AG04450 (cell line): ENCODE data around the gene AUTS2. TPM values are rescaled to one million over a fixed set of nuclear protein-coding genes. Genes with fewer than 3 reads are reported as not detected.

Experiments
- CTCF ChIA-PET: fragments of 300-600, 350-600 bp; formaldehyde crosslinking; extraction: SDS; loops from one replicate; lab custom pipeline; 2022; ENCODE audit warnings: antibody characterized with exemption, inconsistent platforms; lab: Charles Lee
- POLR2A ChIA-PET: fragments of 350-600 bp; formaldehyde crosslinking; extraction: SDS; loops from one replicate; lab custom pipeline; 2021; ENCODE audit warnings: antibody characterized with exemption, inconsistent platforms; lab: Yijun Ruan, JAX
- DNase-seq: peaks from one replicate; pipeline ENCODE4 v3.0.0-alpha.2; 2011; ENCODE audit warnings: low read depth, low spot score
- H3K27ac ChIP-seq: one replicate; pipeline ENCODE4 v1.5.1; 2012; ENCODE audit warnings: low read depth, low read length, control low read depth
- H3K27me3 ChIP-seq: one replicate; pipeline ENCODE4 v1.6.0; 2012; ENCODE audit warnings: low read length; ENCODE audit not compliant: control insufficient read depth, insufficient read depth
- H3K4me3 ChIP-seq: 2 replicates; pipeline ENCODE4 v1.5.1; 2011; ENCODE audit warnings: mild to moderate bottlenecking, low read depth, low read length, control low read depth
- H3K9me3 ChIP-seq: 2 replicates; pipeline ENCODE4 v1.5.1; 2012; ENCODE audit warnings: low read length; ENCODE audit not compliant: control insufficient read depth, insufficient read depth
- CTCF ChIP-seq: IDR thresholded peaks from 2 replicates; pipeline ENCODE4 v1.5.1; 2011; ENCODE audit warnings: low read depth, low read length, control low read depth, inconsistent platforms
- polyA plus RNA-seq: library from polyadenylated mRNA; depleted of rRNA; stranded (reverse); fragments of >200 nt; gene quantifications from 2 replicates; pipeline ENCODE4 v1.2.3, GENCODE V29; 2011

The AUTS2 gene
- polyA plus RNA-seq, 1 experiment: 1.5 TPM

GRCh38 chr7:69625238-69625637 lies 27.0 kb downstream of the AUTS2 start:
- no peak for DNase-seq
- no peaks in the 10 kb centered on the region for H3K27me3 ChIP-seq
- H3K4me3 ChIP-seq: no peak overlapping the region
- H3K27ac ChIP-seq: no peak overlapping the region
- TF ChIP-seq CTCF: no peak
- ChIA-PET POLR2A (no interaction called here), CTCF (no interaction called here)
- H3K9me3 ChIP-seq: no peaks in the 10 kb centered on the region

GRCh38 chr7:69625798-69626197 lies 27.5 kb downstream of the AUTS2 start:
- POLR2A ChIA-PET: no interaction called here
- Histone ChIP-seq H3K27ac (no peak overlapping the region), H3K27me3 (no peaks in the 10 kb centered on the region), H3K9me3 (no peaks in the 10 kb centered on the region), H3K4me3 (no peak overlapping the region)
- no peak for DNase-seq
- no peak for TF ChIP-seq CTCF
- CTCF ChIA-PET: no interaction called here

GRCh38 chr7:69630292-69630691 lies 32.0 kb downstream of the AUTS2 start:
- no peak for DNase-seq
- POLR2A ChIA-PET: no interaction called here
- H3K4me3 ChIP-seq: no peak overlapping the region
- no peaks in the 10 kb centered on the region for H3K9me3 ChIP-seq
- no peak overlapping the region for H3K27ac ChIP-seq
- CTCF ChIA-PET: no interaction called here
- H3K27me3 ChIP-seq: no peaks in the 10 kb centered on the region
- no peak for TF ChIP-seq CTCF

- no peak for DNase-seq
- Histone ChIP-seq H3K4me3 (no peak overlapping the region), H3K27me3 (no peaks in the 10 kb centered on the region), H3K9me3 (no peaks in the 10 kb centered on the region), H3K27ac (no peak overlapping the region)
- ChIA-PET POLR2A (no interaction called here), CTCF (no interaction called here)
- no peak for TF ChIP-seq CTCF
These were observed 32.9 kb downstream of the AUTS2 start for GRCh38 chr7:69631131-69631530.

- no peak for DNase-seq
- H3K27me3 ChIP-seq: no peaks in the 10 kb centered on the region
- POLR2A ChIA-PET: no interaction called here
- CTCF ChIA-PET: no interaction called here
- H3K4me3 ChIP-seq: no peak overlapping the region
- no peak for TF ChIP-seq CTCF
- no peaks in the 10 kb centered on the region for H3K9me3 ChIP-seq
- no peak overlapping the region for H3K27ac ChIP-seq
These were observed 34.0 kb downstream of the AUTS2 start for GRCh38 chr7:69632280-69632679.
